ENCODE measurements around the gene AGXT. TPM values are rescaled to one million over a fixed set of nuclear protein-coding genes. Genes with fewer than 3 reads are reported as not detected.

The AGXT gene
- total RNA-seq, 1 experiment from 2014 or later = not detected

GRCh38 chr2:240898108-240898730, 29.6 kb downstream of the AGXT start:
- BruUV-seq (replicated peaks) = no TSS peak
- Mint-ChIP-seq H3K9me3 (ENCODE audit: low read depth, unreplicated experiment) (no peaks in the 10 kb centered on the region), H3K27me3 (ENCODE audit: unreplicated experiment) (peaks cover 17% of the 10 kb centered on the region), H3K4me1 (ENCODE audit: low read depth, unreplicated experiment) (peaks cover 59% of the 10 kb centered on the region), H3K36me3 (ENCODE audit: insufficient read depth, unreplicated experiment) (peaks cover 30% of the 10 kb centered on the region), H3K4me3 (ENCODE audit: low read depth, unreplicated experiment) (peak overlapping the region; percentile 37), H3K27ac (ENCODE audit: unreplicated experiment) (peak overlapping the region; percentile 67)
- TF ChIP-seq CTCF (IDR thresholded peaks at IDR 0.05; ENCODE audit: unreplicated experiment) = no peak
- CTCF ChIA-PET = interaction anchor here (0.8 to 1.0 kb wide), 2 partner anchors 16 to 184 kb away, joined by 3 read pairs; no protein-coding TSS in a partner anchor
- intact Hi-C loops (cut with micrococcal nuclease; ENCODE audit: unreplicated experiment) = no loop called here
- DNase-seq = peak; percentile 63

- Mint-ChIP-seq H3K27ac (ENCODE audit: unreplicated experiment) (peak overlapping the region; percentile 67), H3K4me1 (ENCODE audit: low read depth, unreplicated experiment) (peaks cover 53% of the 10 kb centered on the region), H3K9me3 (ENCODE audit: low read depth, unreplicated experiment) (no peaks in the 10 kb centered on the region), H3K4me3 (ENCODE audit: low read depth, unreplicated experiment) (no peak overlapping the region), H3K27me3 (ENCODE audit: unreplicated experiment) (peaks cover 24% of the 10 kb centered on the region), H3K36me3 (ENCODE audit: insufficient read depth, unreplicated experiment) (peaks cover 24% of the 10 kb centered on the region)
- no peak for DNase-seq
- CTCF ChIA-PET = interaction anchor here (0.8 to 1.0 kb wide), 2 partner anchors 15 to 183 kb away, joined by 3 read pairs; no protein-coding TSS in a partner anchor
- intact Hi-C loops (cut with micrococcal nuclease; ENCODE audit: unreplicated experiment) = no loop called here
- no TSS peak for BruUV-seq (replicated peaks)
- TF ChIP-seq CTCF (IDR thresholded peaks at IDR 0.05; ENCODE audit: unreplicated experiment) = no peak
Measured at GRCh38 chr2:240898731-240899467, 30.3 kb downstream of the AGXT start.

DNA sequence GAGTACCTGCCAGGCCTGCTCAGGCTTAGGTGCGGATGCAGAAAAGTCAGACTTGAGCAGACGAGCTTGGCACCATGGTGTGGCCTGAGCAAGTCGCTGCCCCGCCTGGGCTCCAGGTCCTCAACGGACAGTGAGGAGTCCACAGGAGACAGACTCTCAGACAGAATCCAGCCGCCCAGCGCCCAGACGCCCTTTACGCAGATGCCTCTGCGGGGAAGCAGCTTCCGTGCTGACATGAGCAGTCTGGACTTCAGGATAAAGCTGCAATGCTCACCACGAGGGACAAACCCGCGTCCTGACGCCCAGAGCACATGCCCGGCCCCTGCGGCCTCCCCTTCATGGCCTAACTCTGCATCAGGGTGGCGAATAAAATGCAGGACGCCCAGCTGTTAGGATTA, 30.8 kb downstream of the AGXT start:
- Mint-ChIP-seq H3K27me3 (ENCODE audit: unreplicated experiment) (peaks cover 25% of the 10 kb centered on the region), H3K4me3 (ENCODE audit: low read depth, unreplicated experiment) (no peak overlapping the region), H3K4me1 (ENCODE audit: low read depth, unreplicated experiment) (peaks cover 51% of the 10 kb centered on the region), H3K36me3 (ENCODE audit: insufficient read depth, unreplicated experiment) (peaks cover 22% of the 10 kb centered on the region), H3K27ac (ENCODE audit: unreplicated experiment) (no peak overlapping the region), H3K9me3 (ENCODE audit: low read depth, unreplicated experiment) (no peaks in the 10 kb centered on the region)
- intact Hi-C loops (cut with micrococcal nuclease; ENCODE audit: unreplicated experiment) = no loop called here
- CTCF ChIA-PET = no interaction called here
- no TSS peak for BruUV-seq (replicated peaks)
- no peak for TF ChIP-seq CTCF (IDR thresholded peaks at IDR 0.05; ENCODE audit: unreplicated experiment)
- no peak for DNase-seq

GRCh38 chr2:240900141-240900860, 31.7 kb downstream of the AGXT start:
- Mint-ChIP-seq H3K9me3 (ENCODE audit: low read depth, unreplicated experiment) (no peaks in the 10 kb centered on the region), H3K4me3 (ENCODE audit: low read depth, unreplicated experiment) (no peak overlapping the region), H3K27ac (ENCODE audit: unreplicated experiment) (no peak overlapping the region), H3K36me3 (ENCODE audit: insufficient read depth, unreplicated experiment) (peaks cover 18% of the 10 kb centered on the region), H3K27me3 (ENCODE audit: unreplicated experiment) (peaks cover 25% of the 10 kb centered on the region), H3K4me1 (ENCODE audit: low read depth, unreplicated experiment) (peaks cover 44% of the 10 kb centered on the region)
- intact Hi-C loops (cut with micrococcal nuclease; ENCODE audit: unreplicated experiment) = no loop called here
- CTCF ChIA-PET = no interaction called here
- no peak for DNase-seq
- no peak for TF ChIP-seq CTCF (IDR thresholded peaks at IDR 0.05; ENCODE audit: unreplicated experiment)
- BruUV-seq (replicated peaks) = no TSS peak

Data from Calu3 (cell line).